GM23248 (cell line): ENCODE data around the gene SNTG2.

Experiments used
- EZH2 ChIP-seq: fragments of 200-600 bp; sonication (generic); IDR thresholded peaks from 2 replicates; pipeline ENCODE4 v1.6.1; 2018; ENCODE audit warnings: antibody characterized with exemption, mild to moderate bottlenecking; ENCODE audit not compliant: insufficient read depth, poor library complexity, severe bottlenecking
- EZH2phosphoT487 ChIP-seq: fragments of 200-600 bp; sonication (generic); IDR thresholded peaks from 2 replicates; pipeline ENCODE4 v1.6.1; 2018; ENCODE audit warnings: antibody characterized with exemption, moderate library complexity, mild to moderate bottlenecking, low read depth; ENCODE audit not compliant: insufficient read depth

- TF ChIP-seq EZH2 (no peak), EZH2phosphoT487 (no peak)
Observed at GRCh38 chr2:1051075-1051474, 100.4 kb downstream of the SNTG2 start.
